ENCODE results near the gene PIEZO1. TPM values are rescaled to one million over a fixed set of nuclear protein-coding genes. Genes with fewer than 3 reads are reported as not detected.

PIEZO1 gene
- total and polyA plus RNA-seq, 8 donors = 75.3 to 193 (median 103) TPM

DNA sequence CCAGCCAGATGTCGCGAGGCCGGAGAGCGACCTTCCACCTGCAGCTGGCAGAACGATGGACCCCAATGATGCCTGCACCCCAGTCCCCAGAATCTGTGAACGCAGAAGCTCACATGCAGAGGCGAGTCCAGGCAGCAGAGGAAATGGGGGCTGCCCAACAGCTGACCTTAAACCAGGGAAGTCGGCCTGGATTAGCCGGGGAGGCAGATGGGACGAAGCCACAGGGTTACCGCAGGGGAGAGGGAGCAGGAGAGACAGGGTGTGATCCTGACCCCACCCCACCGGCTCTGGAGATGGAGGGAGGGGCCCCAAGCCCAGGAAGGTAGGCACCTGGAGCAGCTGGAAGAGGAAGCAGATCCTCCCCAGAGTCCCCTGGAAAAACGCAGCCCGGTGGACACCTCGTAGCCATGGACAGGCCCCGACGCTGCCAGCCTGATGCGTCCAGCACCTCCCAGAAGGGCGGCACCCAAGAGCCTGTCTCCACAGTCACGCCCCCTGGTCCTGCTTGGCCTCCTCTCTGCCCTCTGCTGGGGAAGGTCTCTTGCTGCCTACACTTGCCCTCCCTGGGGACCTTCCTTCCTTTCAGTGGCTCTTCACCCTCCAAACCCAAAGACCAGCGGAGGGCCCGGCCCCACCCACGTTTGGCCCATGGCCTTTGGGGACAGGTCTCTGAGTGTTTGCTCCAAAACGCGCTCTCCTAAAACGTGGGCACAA lies 37.3 kb downstream of the PIEZO1 start:
- intact Hi-C loops (cut with DNase I) = loop anchor here in 1 of 2 donors (5.0 kb wide), 1 partner anchor 35 kb away; no protein-coding TSS in a partner anchor
- no peak for DNase-seq

GRCh38 chr16:88746506-88746905 lies 38.5 kb downstream of the PIEZO1 start:
- peaks cover 0 to 31% of the 10 kb centered on the region in 2 donors for H3K36me3 ChIP-seq
- H3K4me3 ChIP-seq = no peak overlapping the region
- H3K27me3 ChIP-seq = no peaks in the 10 kb centered on the region
- TF ChIP-seq, protein P1, sequence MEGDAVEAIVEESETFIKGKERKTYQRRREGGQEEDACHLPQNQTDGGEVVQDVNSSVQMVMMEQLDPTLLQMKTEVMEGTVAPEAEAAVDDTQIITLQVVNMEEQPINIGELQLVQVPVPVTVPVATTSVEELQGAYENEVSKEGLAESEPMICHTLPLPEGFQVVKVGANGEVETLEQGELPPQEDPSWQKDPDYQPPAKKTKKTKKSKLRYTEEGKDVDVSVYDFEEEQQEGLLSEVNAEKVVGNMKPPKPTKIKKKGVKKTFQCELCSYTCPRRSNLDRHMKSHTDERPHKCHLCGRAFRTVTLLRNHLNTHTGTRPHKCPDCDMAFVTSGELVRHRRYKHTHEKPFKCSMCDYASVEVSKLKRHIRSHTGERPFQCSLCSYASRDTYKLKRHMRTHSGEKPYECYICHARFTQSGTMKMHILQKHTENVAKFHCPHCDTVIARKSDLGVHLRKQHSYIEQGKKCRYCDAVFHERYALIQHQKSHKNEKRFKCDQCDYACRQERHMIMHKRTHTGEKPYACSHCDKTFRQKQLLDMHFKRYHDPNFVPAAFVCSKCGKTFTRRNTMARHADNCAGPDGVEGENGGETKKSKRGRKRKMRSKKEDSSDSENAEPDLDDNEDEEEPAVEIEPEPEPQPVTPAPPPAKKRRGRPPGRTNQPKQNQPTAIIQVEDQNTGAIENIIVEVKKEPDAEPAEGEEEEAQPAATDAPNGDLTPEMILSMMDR (IDR thresholded peaks at IDR 0.05) = no peak
- DNase-seq (peak in 1 of 4 donors; percentile 53), ATAC-seq (no peak)
- H3K4me1 ChIP-seq = peaks cover 5 to 30% of the 10 kb centered on the region in 2 donors
- H3K9me3 ChIP-seq = no peaks in the 10 kb centered on the region
- intact Hi-C loops (cut with DNase I) = loop anchor here in 1 of 2 donors (5.0 kb wide), 1 partner anchor 36 kb away; no protein-coding TSS in a partner anchor
- peak overlapping the region in 1 of 2 donors; percentile 13 for H3K27ac ChIP-seq

More for the DNA sequence above, 37.3 kb downstream of the PIEZO1 start:
- TF ChIP-seq, protein P1 (IDR thresholded peaks at IDR 0.05) = peak in 1 of 2 donors; percentile 13
- ATAC-seq = peak; percentile 30
- H3K9me3 ChIP-seq = no peaks in the 10 kb centered on the region
- no peaks in the 10 kb centered on the region for H3K27me3 ChIP-seq
- H3K4me3 ChIP-seq = no peak overlapping the region
- H3K27ac ChIP-seq = no peak overlapping the region
- peaks cover 0 to 26% of the 10 kb centered on the region in 2 donors for H3K36me3 ChIP-seq
- peaks cover 5 to 30% of the 10 kb centered on the region in 2 donors for H3K4me1 ChIP-seq

DNA sequence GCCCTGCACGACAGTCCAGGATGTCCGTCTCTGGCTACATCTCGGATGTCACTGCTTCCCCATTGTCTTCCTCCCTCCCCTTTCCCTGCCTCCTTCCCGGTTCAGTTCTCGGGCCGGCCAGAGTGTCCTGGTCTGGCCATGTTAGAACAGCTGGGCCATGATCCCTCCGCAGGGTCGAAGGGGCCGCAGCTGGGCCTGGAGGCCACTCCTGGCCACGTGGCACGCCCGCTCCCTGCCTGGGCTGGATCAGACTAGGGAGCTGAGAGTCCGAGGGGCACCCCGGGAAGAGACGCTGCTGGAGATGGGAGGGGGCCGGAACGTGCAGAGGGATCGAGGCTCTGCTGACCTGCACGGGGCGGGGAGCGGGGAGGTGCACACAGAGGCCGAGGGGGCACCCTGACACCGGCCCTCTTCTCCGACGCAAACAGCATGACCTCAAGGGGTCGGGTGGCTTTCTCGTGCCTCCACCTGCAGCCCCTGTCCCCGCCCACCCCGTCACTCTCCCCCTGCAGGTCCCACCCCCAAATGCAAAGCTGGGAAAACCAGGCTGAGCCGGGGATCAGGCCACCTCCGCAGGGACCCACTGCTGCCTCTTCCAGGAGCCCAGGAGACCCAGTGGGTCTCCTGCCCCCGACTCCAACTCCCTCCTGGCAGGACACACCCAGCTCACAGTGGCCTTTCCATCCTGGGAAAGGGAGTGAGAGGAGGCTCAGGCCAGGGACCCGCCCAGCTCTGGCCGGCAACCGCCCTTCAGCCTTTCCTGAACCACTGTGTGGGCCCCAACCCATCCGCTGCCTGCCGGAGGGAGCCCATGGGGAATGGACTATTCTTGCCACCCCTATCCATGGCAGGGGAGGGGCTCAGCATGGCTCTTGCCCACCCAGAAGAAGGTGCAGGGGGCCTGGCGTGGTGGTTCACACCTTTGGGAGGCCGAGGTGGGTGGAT lies 40.2 kb downstream of the PIEZO1 start:
- Histone ChIP-seq H3K27ac (no peak overlapping the region), H3K4me3 (no peak overlapping the region), H3K4me1 (peaks cover 5 to 30% of the 10 kb centered on the region in 2 donors), H3K27me3 (no peaks in the 10 kb centered on the region), H3K36me3 (peaks cover 0 to 45% of the 10 kb centered on the region in 2 donors), H3K9me3 (no peaks in the 10 kb centered on the region)
- ATAC-seq = no peak
- TF ChIP-seq, protein P1 (IDR thresholded peaks at IDR 0.05) = no peak
- DNase-seq = no peak
- intact Hi-C loops (cut with DNase I) = loop anchor here in 1 of 2 donors (5.0 kb wide), 2 partner anchors 37 to 422 kb away; no protein-coding TSS in a partner anchor

- Histone ChIP-seq H3K4me3 (no peak overlapping the region), H3K36me3 (peaks cover 0 to 50% of the 10 kb centered on the region in 2 donors), H3K9me3 (no peaks in the 10 kb centered on the region), H3K27me3 (no peaks in the 10 kb centered on the region), H3K27ac (no peak overlapping the region), H3K4me1 (peaks cover 5 to 30% of the 10 kb centered on the region in 2 donors)
- peak; percentile 89 for ATAC-seq
- TF ChIP-seq, protein P1 (IDR thresholded peaks at IDR 0.05) = peak; percentile 87 to 95
- DNase-seq = peak; percentile 46 to 96 (median 78)
- intact Hi-C loops (cut with DNase I) = loop anchor here in 1 of 2 donors (5.0 kb wide), 1 partner anchor 423 kb away; no protein-coding TSS in a partner anchor
These were observed 41.1 kb downstream of the PIEZO1 start for GRCh38 chr16:88743693-88744576.

All from left lung (tissue), 10 donors.